Tibial nerve (tissue), 4 donors: ENCODE measurements around the gene PRICKLE1. TPM values are rescaled to one million over a fixed set of nuclear protein-coding genes. Genes with fewer than 3 reads are reported as not detected.

Source experiments
- DNase-seq, 2 donors: peaks; one replicate each; pipeline ENCODE4 v3.0.0-alpha.2; 2019; ENCODE audit warnings: low spot score in 2 of 2
- H3K27ac ChIP-seq, 4 donors: fragments of 200-600 bp; sonication (generic) in 3 of 4; one replicate each; pipeline ENCODE4 v1.5.1; 2017 to 2019; ENCODE audit warnings: mild to moderate bottlenecking in 1 of 4
- H3K27me3 ChIP-seq, 2 donors: fragments of 200-600 bp; sonication (generic) in 1 of 2; one replicate each; pipeline versions ENCODE4 v1.5.1 to v1.6.0; 2017 to 2019
- H3K36me3 ChIP-seq, 3 donors: fragments of 200-600 bp; sonication (generic); one replicate each; pipeline ENCODE4 v1.5.1; 2018 to 2019
- H3K4me1 ChIP-seq, 4 donors: fragments of 200-600 bp; sonication (generic) in 3 of 4; one replicate each; pipeline ENCODE4 v1.5.1; 2017 to 2019
- H3K4me3 ChIP-seq, 4 donors: fragments of 200-600 bp; sonication (generic) in 3 of 4; one replicate each; pipeline ENCODE4 v1.5.1; 2017 to 2019; ENCODE audit warnings: mild to moderate bottlenecking in 1 of 4, moderate library complexity in 1 of 4
- H3K9me3 ChIP-seq, 4 donors: fragments of 200-600 bp; sonication (generic) in 3 of 4; one replicate each; pipeline ENCODE4 v1.5.1; 2017 to 2019
- EP300 ChIP-seq, 2 donors: sonication (generic); formaldehyde crosslinking; IDR thresholded peaks; one replicate each; pipeline ENCODE4 v1.6.1; 2017; ENCODE audit warnings: antibody characterized with exemption in 2 of 2, mild to moderate bottlenecking in 1 of 2
- POLR2A ChIP-seq, 2 donors: fragments of 450-650 bp; IDR thresholded peaks; one replicate each; pipeline ENCODE4 v1.6.1; 2017; ENCODE audit warnings: antibody characterized with exemption in 2 of 2, mild to moderate bottlenecking in 2 of 2, moderate library complexity in 2 of 2
- WGBS, 2 donors: methylation state at CpG; one replicate each; pipeline ENCODE4 v1.1.5; 2018; 5-methylcytosine and 5-hydroxymethylcytosine counted together
- total RNA-seq, 4 donors: library from RNA; depleted of rRNA; stranded (reverse); fragments of >200 nt; gene quantifications; one replicate each; pipeline ENCODE4 v1.1.0, GENCODE V29; 2016
- TF ChIP-seq, protein P1 (sequence below), 5 experiments: fragments of 200-600 bp in 3 of 5; fragments of 450-650 bp in 2 of 5; sonication (generic) in 3 of 5; IDR thresholded peaks; one replicate each; pipeline ENCODE4 v1.5.1; 2016 to 2019; ENCODE audit warnings: antibody characterized with exemption in 5 of 5, mild to moderate bottlenecking in 3 of 5, moderate library complexity in 2 of 5

PRICKLE1 gene
- total RNA-seq, 4 donors from 2014 or later: 21.6 to 51.7 (median 34.5) TPM

DNA sequence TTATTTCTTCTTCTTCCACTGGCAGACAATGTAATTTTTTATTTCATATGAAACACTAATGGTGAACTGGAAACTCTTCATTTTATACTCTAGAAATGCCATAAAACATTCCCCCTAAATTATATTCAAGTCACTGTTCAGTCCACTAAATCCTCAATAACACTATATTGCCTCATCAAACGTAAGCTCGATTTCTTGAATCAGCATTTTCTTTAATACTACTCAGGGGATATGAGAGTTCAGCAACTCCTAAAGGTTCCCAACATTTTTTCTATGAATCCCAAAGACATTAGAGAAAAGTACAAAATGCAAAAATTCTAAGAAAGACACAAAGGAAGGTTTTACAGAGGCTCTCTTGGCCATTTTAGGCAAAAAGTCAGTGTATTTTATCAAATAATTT, 59.3 kb downstream of the PRICKLE1 start:
- 64 to 67% methylated on average over 2 of the region's 2 CpGs for WGBS, 2 donors

GRCh38 chr12:42525444-42525843, 64.1 kb downstream of the PRICKLE1 start:
- DNase-seq: no peak
- Histone ChIP-seq H3K27ac (no peak overlapping the region), H3K4me3 (no peak overlapping the region), H3K9me3 (no peaks in the 10 kb centered on the region), H3K4me1 (peaks cover 0 to 8% (median 3%) of the 10 kb centered on the region in 4 donors), H3K27me3 (no peaks in the 10 kb centered on the region), H3K36me3 (no peaks in the 10 kb centered on the region)
- TF ChIP-seq EP300 (IDR thresholded peaks at IDR 0.05) (no peak), POLR2A (IDR thresholded peaks at IDR 0.05) (no peak)
- TF ChIP-seq, protein P1, sequence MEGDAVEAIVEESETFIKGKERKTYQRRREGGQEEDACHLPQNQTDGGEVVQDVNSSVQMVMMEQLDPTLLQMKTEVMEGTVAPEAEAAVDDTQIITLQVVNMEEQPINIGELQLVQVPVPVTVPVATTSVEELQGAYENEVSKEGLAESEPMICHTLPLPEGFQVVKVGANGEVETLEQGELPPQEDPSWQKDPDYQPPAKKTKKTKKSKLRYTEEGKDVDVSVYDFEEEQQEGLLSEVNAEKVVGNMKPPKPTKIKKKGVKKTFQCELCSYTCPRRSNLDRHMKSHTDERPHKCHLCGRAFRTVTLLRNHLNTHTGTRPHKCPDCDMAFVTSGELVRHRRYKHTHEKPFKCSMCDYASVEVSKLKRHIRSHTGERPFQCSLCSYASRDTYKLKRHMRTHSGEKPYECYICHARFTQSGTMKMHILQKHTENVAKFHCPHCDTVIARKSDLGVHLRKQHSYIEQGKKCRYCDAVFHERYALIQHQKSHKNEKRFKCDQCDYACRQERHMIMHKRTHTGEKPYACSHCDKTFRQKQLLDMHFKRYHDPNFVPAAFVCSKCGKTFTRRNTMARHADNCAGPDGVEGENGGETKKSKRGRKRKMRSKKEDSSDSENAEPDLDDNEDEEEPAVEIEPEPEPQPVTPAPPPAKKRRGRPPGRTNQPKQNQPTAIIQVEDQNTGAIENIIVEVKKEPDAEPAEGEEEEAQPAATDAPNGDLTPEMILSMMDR (IDR thresholded peaks at IDR 0.05): no peak
- 73 to 81% methylated on average over 1 of the region's 1 CpG for WGBS, 2 donors

More for the DNA sequence above, 59.3 kb downstream of the PRICKLE1 start:
- DNase-seq: no peak
- no peak for TF ChIP-seq POLR2A (IDR thresholded peaks at IDR 0.05)
- TF ChIP-seq, protein P1 (IDR thresholded peaks at IDR 0.05): no peak
- no peak for TF ChIP-seq EP300 (IDR thresholded peaks at IDR 0.05)
- Histone ChIP-seq H3K9me3 (no peaks in the 10 kb centered on the region), H3K4me3 (no peak overlapping the region), H3K4me1 (peaks cover 0 to 26% (median 4%) of the 10 kb centered on the region in 4 donors), H3K27ac (peak overlapping the region in 2 of 4 donors; percentile 27 to 32), H3K36me3 (no peaks in the 10 kb centered on the region), H3K27me3 (no peaks in the 10 kb centered on the region)

DNA sequence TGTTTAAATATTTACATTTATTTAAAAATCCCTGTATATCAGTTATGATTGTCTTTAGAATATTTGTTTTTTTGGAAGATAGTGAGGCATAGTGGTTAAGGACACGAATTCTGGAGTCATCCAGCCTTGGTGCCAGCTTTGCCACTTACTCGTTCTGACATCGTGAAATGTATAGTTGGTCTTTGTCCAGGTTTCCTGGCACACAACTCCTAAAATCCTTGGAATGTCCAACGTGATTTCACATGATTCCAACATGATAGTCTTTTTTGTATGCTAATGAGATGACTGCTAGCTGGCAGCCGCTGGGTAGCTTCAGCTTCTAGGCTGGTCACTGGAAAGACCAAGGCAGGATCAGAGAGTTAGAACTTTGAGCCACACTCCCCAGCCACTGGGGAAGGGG, 64.8 kb downstream of the PRICKLE1 start:
- Histone ChIP-seq H3K9me3 (no peaks in the 10 kb centered on the region), H3K27me3 (no peaks in the 10 kb centered on the region), H3K4me1 (peaks cover 0 to 8% (median 3%) of the 10 kb centered on the region in 4 donors), H3K27ac (no peak overlapping the region), H3K4me3 (no peak overlapping the region), H3K36me3 (no peaks in the 10 kb centered on the region)
- WGBS, 2 donors: 53 to 58% methylated on average over 5 of the region's 5 CpGs
- TF ChIP-seq, protein P1 (IDR thresholded peaks at IDR 0.05): no peak
- no peak for TF ChIP-seq EP300 (IDR thresholded peaks at IDR 0.05)
- no peak for TF ChIP-seq POLR2A (IDR thresholded peaks at IDR 0.05)
- no peak for DNase-seq

- DNase-seq: no peak
- Histone ChIP-seq H3K27ac (no peak overlapping the region), H3K36me3 (no peaks in the 10 kb centered on the region), H3K27me3 (no peaks in the 10 kb centered on the region), H3K4me1 (no peaks in the 10 kb centered on the region), H3K4me3 (no peak overlapping the region), H3K9me3 (peaks cover 0 to 16% (median 0%) of the 10 kb centered on the region in 4 donors)
- TF ChIP-seq, protein P1 (IDR thresholded peaks at IDR 0.05): no peak
- TF ChIP-seq POLR2A (IDR thresholded peaks at IDR 0.05) (no peak), EP300 (IDR thresholded peaks at IDR 0.05) (no peak)
- 59 to 62% methylated on average over 2 of the region's 2 CpGs for WGBS, 2 donors
Measured at GRCh38 chr12:42516573-42516972, 73.0 kb downstream of the PRICKLE1 start.

GRCh38 chr12:42511656-42512055, 77.9 kb downstream of the PRICKLE1 start:
- H3K4me3 ChIP-seq: no peak overlapping the region
- H3K27ac ChIP-seq: peak overlapping the region in 2 of 4 donors; percentile 15 to 32
- peaks cover 0 to 16% (median 0%) of the 10 kb centered on the region in 4 donors for H3K4me1 ChIP-seq
- H3K27me3 ChIP-seq: no peaks in the 10 kb centered on the region
- no peak for DNase-seq
- TF ChIP-seq POLR2A (IDR thresholded peaks at IDR 0.05) (no peak), EP300 (IDR thresholded peaks at IDR 0.05) (no peak)
- TF ChIP-seq, protein P1 (IDR thresholded peaks at IDR 0.05): no peak
- peaks cover 0 to 15% (median 0%) of the 10 kb centered on the region in 4 donors for H3K9me3 ChIP-seq
- H3K36me3 ChIP-seq: no peaks in the 10 kb centered on the region
- 45 to 50% methylated on average over 1 of the region's 1 CpG for WGBS, 2 donors
